Activated naive CD8-positive, alpha-beta T cell (primary cell): Measurements from ENCODE around the gene KDM3A.

Source experiments
- H3K27ac Mint-ChIP-seq: one replicate; pipeline ENCODE4 v1.8.0; 2021; ENCODE audit warnings: mixed read lengths
- H3K27me3 Mint-ChIP-seq: one replicate; pipeline ENCODE4 v1.8.0; 2021; ENCODE audit warnings: mixed read lengths
- H3K36me3 Mint-ChIP-seq: one replicate; pipeline ENCODE4 v1.8.0; 2021; ENCODE audit warnings: mixed read lengths
- H3K4me1 Mint-ChIP-seq: one replicate; pipeline ENCODE4 v1.8.0; 2021; ENCODE audit warnings: low read depth, mixed read lengths
- H3K4me3 Mint-ChIP-seq: one replicate; pipeline ENCODE4 v1.8.0; 2021; ENCODE audit warnings: mild to moderate bottlenecking, mixed read lengths
- H3K9me3 Mint-ChIP-seq: one replicate; pipeline ENCODE4 v1.8.0; 2021; ENCODE audit warnings: low read depth, mixed read lengths

The KDM3A gene

DNA sequence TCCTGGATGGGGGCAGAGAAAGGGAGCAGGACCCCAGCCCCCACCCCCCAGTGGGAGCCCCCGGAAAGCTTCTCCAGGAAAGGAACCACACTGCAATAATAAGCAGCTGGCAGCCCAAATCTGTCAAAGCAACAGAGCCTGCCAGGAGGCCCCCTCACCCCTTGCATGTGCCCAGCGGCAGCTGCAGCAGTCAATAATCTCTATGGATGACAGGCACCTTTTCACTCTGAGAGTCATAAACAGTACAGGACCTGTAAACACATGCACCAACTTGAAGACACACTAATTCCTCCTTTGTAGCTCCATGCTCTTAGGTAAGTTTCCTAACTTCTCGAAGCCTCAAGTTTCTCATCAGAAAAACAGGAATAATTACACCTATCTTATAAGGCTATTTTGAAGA is 26.2 kb upstream of the KDM3A start:
- H3K36me3 Mint-ChIP-seq, result peaks cover 4% of the 10 kb centered on the region
- H3K27me3 Mint-ChIP-seq, result peaks cover 9% of the 10 kb centered on the region
- H3K4me1 Mint-ChIP-seq, result peaks cover 3% of the 10 kb centered on the region
- no peak overlapping the region for H3K4me3 Mint-ChIP-seq
- no peaks in the 10 kb centered on the region for H3K9me3 Mint-ChIP-seq
- no peak overlapping the region for H3K27ac Mint-ChIP-seq

- Mint-ChIP-seq H3K4me3 (no peak overlapping the region), H3K27ac (no peak overlapping the region), H3K27me3 (peaks cover 5% of the 10 kb centered on the region), H3K9me3 (no peaks in the 10 kb centered on the region), H3K36me3 (peaks cover 2% of the 10 kb centered on the region), H3K4me1 (peaks cover 3% of the 10 kb centered on the region)
Observed at GRCh38 chr2:86416146-86416545, 25.0 kb upstream of the KDM3A start.

- Mint-ChIP-seq H3K9me3 (no peaks in the 10 kb centered on the region), H3K4me3 (no peak overlapping the region), H3K27ac (no peak overlapping the region), H3K36me3 (peaks cover 5% of the 10 kb centered on the region), H3K4me1 (peaks cover 3% of the 10 kb centered on the region), H3K27me3 (peaks cover 8% of the 10 kb centered on the region)
Observed at GRCh38 chr2:86417961-86418360, 23.2 kb upstream of the KDM3A start.

DNA sequence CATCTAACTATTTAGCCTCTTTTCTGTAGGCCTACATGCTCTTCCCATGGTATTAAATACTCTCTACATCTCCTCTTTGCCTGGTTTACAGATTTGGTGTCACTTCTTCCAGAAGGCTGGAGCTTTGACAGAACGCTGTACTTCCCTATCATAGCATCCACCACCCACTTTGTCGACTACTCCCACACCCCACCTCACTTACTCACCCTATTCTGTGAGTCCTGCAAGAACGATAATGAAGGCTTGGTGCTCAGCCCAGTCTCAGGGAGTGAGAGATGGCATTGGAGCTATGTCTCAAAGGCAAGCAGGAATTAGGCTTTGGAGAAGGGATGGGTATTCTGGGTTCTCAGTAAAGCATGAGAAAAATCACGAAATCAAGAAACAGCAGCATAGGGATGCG is 20.3 kb upstream of the KDM3A start:
- H3K4me3 Mint-ChIP-seq, result no peak overlapping the region
- no peak overlapping the region for H3K27ac Mint-ChIP-seq
- H3K36me3 Mint-ChIP-seq, result peaks cover 5% of the 10 kb centered on the region
- H3K9me3 Mint-ChIP-seq, result no peaks in the 10 kb centered on the region
- no peaks in the 10 kb centered on the region for H3K4me1 Mint-ChIP-seq
- peaks cover 9% of the 10 kb centered on the region for H3K27me3 Mint-ChIP-seq

- peaks cover 5% of the 10 kb centered on the region for H3K9me3 Mint-ChIP-seq
- peaks cover 9% of the 10 kb centered on the region for H3K27me3 Mint-ChIP-seq
- no peak overlapping the region for H3K27ac Mint-ChIP-seq
- no peak overlapping the region for H3K4me3 Mint-ChIP-seq
- peaks cover 11% of the 10 kb centered on the region for H3K36me3 Mint-ChIP-seq
- H3K4me1 Mint-ChIP-seq, result no peaks in the 10 kb centered on the region
Observed at GRCh38 chr2:86426271-86426670, 14.9 kb upstream of the KDM3A start.

GRCh38 chr2:86429335-86429734 is 11.8 kb upstream of the KDM3A start:
- Mint-ChIP-seq H3K4me3 (no peak overlapping the region), H3K9me3 (peaks cover 5% of the 10 kb centered on the region), H3K4me1 (no peaks in the 10 kb centered on the region), H3K27me3 (no peaks in the 10 kb centered on the region), H3K27ac (no peak overlapping the region), H3K36me3 (peaks cover 7% of the 10 kb centered on the region)

DNA sequence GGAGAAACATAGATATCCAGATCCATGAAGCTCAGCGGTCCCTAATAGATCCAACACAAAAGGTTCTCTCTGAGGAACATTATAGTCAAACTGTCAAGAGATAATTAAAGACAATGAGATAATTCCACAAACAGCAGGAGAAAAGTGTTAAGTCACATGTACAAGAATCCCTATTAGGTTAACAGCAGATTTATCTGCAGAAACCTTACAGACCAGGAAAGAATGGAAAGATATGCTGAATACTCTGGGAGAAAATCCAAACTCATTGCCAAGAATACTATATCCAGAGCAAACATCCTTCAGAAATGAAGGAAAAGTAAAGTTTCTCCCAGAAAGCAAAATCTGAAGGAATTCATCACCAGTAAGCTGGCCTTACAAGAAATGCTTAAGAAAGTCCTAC is 10.8 kb upstream of the KDM3A start:
- no peak overlapping the region for H3K4me3 Mint-ChIP-seq
- no peaks in the 10 kb centered on the region for H3K4me1 Mint-ChIP-seq
- H3K36me3 Mint-ChIP-seq, result peaks cover 7% of the 10 kb centered on the region
- H3K27me3 Mint-ChIP-seq, result no peaks in the 10 kb centered on the region
- H3K9me3 Mint-ChIP-seq, result peaks cover 5% of the 10 kb centered on the region
- H3K27ac Mint-ChIP-seq, result no peak overlapping the region

DNA sequence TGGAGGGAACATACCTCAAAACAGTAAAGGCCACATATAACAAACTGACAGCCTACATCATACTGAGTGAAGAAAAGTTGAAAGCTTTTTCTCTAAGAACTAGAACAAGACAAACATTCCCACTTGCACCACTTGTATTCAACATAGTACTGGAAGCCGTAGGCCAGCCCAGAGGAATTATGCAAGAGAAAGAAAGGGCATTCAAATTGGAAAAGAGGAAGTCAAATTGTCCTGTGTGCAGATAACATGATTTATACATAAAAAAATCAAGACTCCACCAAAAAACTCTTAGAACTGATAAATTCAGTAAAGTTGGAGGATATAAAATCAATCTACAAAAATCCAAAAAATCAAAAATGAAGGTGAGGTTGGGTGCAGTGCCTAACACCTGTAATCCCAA is 8.0 kb upstream of the KDM3A start:
- H3K36me3 Mint-ChIP-seq, result peaks cover 3% of the 10 kb centered on the region
- no peak overlapping the region for H3K27ac Mint-ChIP-seq
- H3K27me3 Mint-ChIP-seq, result no peaks in the 10 kb centered on the region

GRCh38 chr2:86434290-86434689 is 6.9 kb upstream of the KDM3A start:
- Mint-ChIP-seq H3K27me3 (no peaks in the 10 kb centered on the region), H3K4me3 (no peak overlapping the region), H3K36me3 (peaks cover 2% of the 10 kb centered on the region), H3K9me3 (peaks cover 19% of the 10 kb centered on the region), H3K27ac (no peak overlapping the region), H3K4me1 (no peaks in the 10 kb centered on the region)

More for the DNA sequence above, 8.0 kb upstream of the KDM3A start:
- Mint-ChIP-seq H3K4me3 (no peak overlapping the region), H3K4me1 (no peaks in the 10 kb centered on the region), H3K9me3 (peaks cover 18% of the 10 kb centered on the region)

DNA sequence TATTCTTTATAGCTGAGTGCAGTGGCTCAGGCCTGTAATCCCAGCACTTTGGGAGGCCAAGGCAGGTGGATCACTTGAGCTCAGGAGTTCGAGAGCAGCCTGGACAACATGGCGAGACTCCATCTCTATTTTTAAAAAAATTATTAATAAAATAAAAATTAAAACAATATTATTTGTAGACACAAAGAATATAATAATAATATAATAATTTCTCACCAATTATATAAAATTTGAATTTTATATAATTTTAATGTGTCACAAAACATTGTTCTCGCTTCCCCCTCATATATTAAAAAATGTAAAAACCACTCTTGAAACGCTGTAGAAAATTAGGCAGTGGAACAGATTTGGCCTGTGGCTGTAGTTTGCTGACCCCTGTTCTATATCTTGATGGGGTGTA is 5.6 kb upstream of the KDM3A start:
- no peak overlapping the region for H3K27ac Mint-ChIP-seq
- peaks cover 10% of the 10 kb centered on the region for H3K36me3 Mint-ChIP-seq
- H3K4me1 Mint-ChIP-seq, result peaks cover 5% of the 10 kb centered on the region
- no peak overlapping the region for H3K4me3 Mint-ChIP-seq
- H3K9me3 Mint-ChIP-seq, result peaks cover 23% of the 10 kb centered on the region
- H3K27me3 Mint-ChIP-seq, result no peaks in the 10 kb centered on the region

DNA sequence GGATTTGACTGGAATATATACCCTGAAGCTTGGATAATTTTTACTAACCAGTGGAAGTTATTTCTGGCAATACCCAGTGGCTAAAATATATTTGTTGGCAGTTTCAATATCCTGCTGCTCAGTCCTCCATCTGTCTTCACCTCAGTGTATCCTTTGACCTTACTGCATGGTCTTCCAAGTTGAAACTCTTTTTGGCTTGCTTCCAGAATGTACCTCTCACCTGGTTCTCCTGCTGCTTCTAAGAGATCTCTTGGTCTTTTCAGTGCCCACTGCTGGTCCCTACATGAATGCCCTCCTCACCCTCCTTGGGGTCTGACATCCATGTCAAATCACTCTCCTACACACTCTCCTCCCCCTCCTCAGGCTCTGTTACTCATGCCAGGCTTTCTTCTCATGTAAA is 4.8 kb upstream of the KDM3A start:
- Mint-ChIP-seq H3K4me3 (no peak overlapping the region), H3K36me3 (peaks cover 11% of the 10 kb centered on the region), H3K27ac (no peak overlapping the region), H3K4me1 (peaks cover 7% of the 10 kb centered on the region), H3K9me3 (peaks cover 23% of the 10 kb centered on the region), H3K27me3 (no peaks in the 10 kb centered on the region)

DNA sequence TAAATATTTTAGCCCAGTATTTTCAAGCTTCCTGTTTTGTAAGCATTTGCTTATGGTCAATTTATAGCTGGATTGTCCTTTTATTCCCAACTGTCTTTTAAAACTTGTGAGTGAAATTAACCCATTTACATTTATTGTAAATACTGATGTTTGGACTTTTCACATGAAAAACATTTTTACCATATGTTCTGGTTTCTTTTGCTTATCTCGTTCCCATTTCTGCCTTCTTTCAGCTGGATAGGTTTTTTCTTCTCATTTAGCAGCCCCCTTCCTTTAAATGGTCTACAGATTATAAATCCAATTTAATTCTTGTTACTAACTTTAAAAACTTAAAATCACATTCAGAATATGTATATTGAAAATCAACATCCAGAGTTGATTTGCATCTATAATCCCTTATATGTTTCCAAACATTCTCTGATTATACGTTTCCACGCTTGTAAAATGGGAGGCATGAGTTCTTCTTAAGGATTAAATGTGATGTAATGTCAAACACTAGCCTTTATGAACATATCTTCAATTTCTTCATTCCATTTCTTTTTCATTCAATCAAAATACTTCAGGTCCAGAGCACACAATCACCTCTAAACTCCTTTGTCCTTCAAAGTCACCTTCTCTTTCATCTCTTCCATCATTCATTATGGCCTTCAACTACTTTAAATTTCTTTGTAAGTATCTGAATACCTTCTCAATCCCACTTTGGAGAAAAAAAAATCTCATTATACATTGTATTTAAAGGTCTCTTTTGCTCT is 1.1 kb upstream of the KDM3A start:
- H3K27me3 Mint-ChIP-seq, result no peaks in the 10 kb centered on the region
- peaks cover 23% of the 10 kb centered on the region for H3K9me3 Mint-ChIP-seq
- H3K4me1 Mint-ChIP-seq, result peaks cover 37% of the 10 kb centered on the region
- peak overlapping the region; percentile 92 for H3K4me3 Mint-ChIP-seq
- H3K27ac Mint-ChIP-seq, result peak overlapping the region; percentile 100
- H3K36me3 Mint-ChIP-seq, result peaks cover 20% of the 10 kb centered on the region

DNA sequence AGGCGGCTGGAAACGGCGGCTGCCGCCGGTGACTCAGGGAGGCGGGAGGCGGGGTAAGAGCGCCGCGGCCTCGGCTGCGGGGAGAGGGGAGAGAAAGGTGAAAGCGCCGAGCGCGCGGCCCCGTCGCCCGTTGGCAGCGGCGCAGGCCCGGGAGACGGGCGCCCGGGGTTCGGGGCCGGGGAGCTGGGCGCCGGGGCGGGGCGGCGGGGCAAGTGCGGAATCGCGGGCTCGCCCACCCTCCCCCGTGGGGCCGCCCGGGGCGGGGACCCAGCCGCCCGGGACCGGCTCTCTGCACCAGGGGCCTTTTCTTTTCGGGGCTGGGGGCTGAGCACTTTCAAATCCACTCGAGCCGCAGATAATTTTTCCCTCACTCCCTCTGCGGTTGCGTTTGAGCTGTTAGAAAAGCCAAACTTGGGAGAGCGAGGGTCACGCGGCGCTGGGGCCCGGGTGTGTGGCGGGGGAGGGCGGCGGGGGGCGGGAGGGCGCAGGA is 266 bp downstream of the KDM3A start:
- Mint-ChIP-seq H3K9me3 (peaks cover 23% of the 10 kb centered on the region), H3K36me3 (peaks cover 25% of the 10 kb centered on the region), H3K27ac (peak overlapping the region; percentile 100), H3K27me3 (no peaks in the 10 kb centered on the region), H3K4me1 (peaks cover 51% of the 10 kb centered on the region), H3K4me3 (peak overlapping the region; percentile 92)

GRCh38 chr2:86441882-86442641 is 891 bp downstream of the KDM3A start:
- peaks cover 25% of the 10 kb centered on the region for H3K36me3 Mint-ChIP-seq
- H3K27ac Mint-ChIP-seq, result peak overlapping the region; percentile 95
- peak overlapping the region; percentile 93 for H3K4me3 Mint-ChIP-seq
- H3K27me3 Mint-ChIP-seq, result no peaks in the 10 kb centered on the region
- H3K9me3 Mint-ChIP-seq, result peaks cover 20% of the 10 kb centered on the region
- H3K4me1 Mint-ChIP-seq, result peaks cover 56% of the 10 kb centered on the region

DNA sequence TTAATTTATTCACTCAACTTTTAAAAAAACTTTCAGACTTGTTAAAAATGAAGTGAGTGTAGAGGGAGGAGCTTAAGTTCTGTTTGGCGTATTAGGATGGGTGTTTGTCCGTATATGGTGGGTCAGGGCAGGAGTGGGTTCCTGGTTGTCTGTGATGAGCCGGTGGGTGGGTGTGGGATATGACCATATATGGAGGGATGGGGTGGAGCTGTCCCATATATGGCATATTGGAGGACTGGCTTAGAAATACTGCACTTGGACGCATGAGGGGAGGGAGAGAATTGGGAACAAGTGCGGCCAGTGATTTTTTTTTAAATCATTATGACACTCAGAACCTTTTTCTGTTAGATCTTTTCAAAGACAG is 1.5 kb downstream of the KDM3A start:
- Mint-ChIP-seq H3K4me3 (peak overlapping the region; percentile 93), H3K27me3 (no peaks in the 10 kb centered on the region), H3K4me1 (peaks cover 61% of the 10 kb centered on the region)

More for the DNA sequence above, 1.5 kb downstream of the KDM3A start:
- peaks cover 16% of the 10 kb centered on the region for H3K9me3 Mint-ChIP-seq
- H3K27ac Mint-ChIP-seq, result peak overlapping the region; percentile 95
- peaks cover 25% of the 10 kb centered on the region for H3K36me3 Mint-ChIP-seq
